Purkinje cell (primary cell): Measurements from ENCODE around the gene SDHAF3. TPM values are rescaled to one million over a fixed set of nuclear protein-coding genes. Genes with fewer than 3 reads are reported as not detected.

ENCODE experiments used
- polyA plus RNA-seq: library from polyadenylated mRNA; unstranded; fragments of >200 nt; fragmentation: Nextera tagmentation; gene quantifications from 2 replicates; pipeline ENCODE4 v1.2.1, GENCODE V29; 2014

The SDHAF3 gene
- 69.2 and 76.5 TPM in 2 replicates for polyA plus RNA-seq

DNA sequence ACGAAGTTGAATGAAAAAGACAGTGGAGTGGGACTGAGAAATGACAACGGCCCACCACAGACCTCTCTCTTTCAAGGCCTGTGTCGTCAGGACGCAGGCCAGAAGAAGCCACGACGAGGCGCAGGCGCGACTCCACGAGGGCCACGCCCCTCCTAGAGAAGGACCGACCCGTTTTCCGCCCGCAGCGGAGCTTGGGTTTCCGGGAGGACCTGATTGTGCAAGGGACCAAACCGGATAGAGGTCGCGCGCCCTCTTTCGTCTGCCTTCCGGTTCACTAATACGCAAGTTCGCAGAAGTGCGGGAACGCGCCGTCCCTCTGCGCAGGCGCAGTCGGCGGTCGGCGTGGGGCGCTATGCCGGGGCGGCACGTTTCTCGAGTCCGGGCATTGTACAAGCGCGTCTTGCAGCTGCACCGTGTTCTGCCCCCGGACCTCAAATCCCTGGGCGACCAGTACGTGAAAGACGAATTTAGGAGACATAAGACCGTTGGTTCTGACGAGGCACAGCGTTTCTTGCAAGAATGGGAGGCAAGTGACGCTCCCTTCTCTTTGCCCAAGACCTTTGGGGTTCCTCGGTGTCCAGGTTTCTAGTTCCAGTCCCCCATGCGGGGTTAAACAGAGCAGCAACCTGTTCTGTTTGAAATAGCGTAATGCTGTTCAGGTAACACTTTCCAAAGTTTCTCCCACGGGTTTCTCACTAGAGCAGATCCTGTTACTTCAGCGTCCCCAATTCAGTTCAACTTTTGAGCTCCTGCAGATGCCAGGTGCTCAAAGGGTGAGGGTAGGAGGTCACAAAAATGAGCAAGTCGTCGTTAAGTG lies at the start of gene SDHAF3:
Gene SDHAF3, plus strand, starts transcription at position 327 of the 817 bp plus-strand sequence. Its CDS starts 26 bp downstream, at position 353.

Other genes starting within 250 kb of the SDHAF3 start
- gene DLX6, start 112.1 kb upstream of the SDHAF3 start, polyA plus RNA-seq = 0.71 TPM in 1 of 2 replicates, not detected in the other
- not detected in 2 replicates for gene DLX5, start 92.9 kb upstream of the SDHAF3 start, polyA plus RNA-seq